HEK293T (cell line): ENCODE results near the gene PELI3.
"Not testable (repeated sequence)": the region's sequence is repeated elsewhere in the genome, so short reads cannot be mapped to it uniquely, and the experiment has no call there.

Experiments used
- CTCF ChIA-PET: fragments of 350-600 bp; formaldehyde crosslinking; extraction: SDS; loops from one replicate; lab custom pipeline; 2021; ENCODE audit warnings: antibody characterized with exemption, inconsistent platforms; lab: Yijun Ruan, JAX
- POLR2A ChIA-PET: fragments of 350-600 bp; formaldehyde crosslinking; extraction: SDS; loops from one replicate; lab custom pipeline; 2020; ENCODE audit warnings: antibody characterized with exemption, inconsistent platforms; lab: Yijun Ruan, JAX
- DNase-seq: peaks from one replicate; pipeline ENCODE4 v3.0.0; 2012; ENCODE audit warnings: mixed read lengths; ENCODE audit errors: extremely low spot score
- ARNT ChIP-seq: fragments of 450-650 bp; IDR thresholded peaks from 2 replicates; pipeline ENCODE4 v1.6.1; 2017; ENCODE audit warnings: mild to moderate bottlenecking
- BHLHE40 ChIP-seq: fragments of 450-650 bp; IDR thresholded peaks from 2 replicates; pipeline ENCODE4 v1.6.1; 2016; ENCODE audit warnings: mild to moderate bottlenecking, moderate library complexity, borderline replicate concordance
- CTBP1 ChIP-seq: fragments of 450-650 bp; IDR thresholded peaks from 2 replicates; pipeline ENCODE4 v1.6.1; 2016; ENCODE audit warnings: borderline replicate concordance
- ELF4 ChIP-seq: fragments of 450-650 bp; IDR thresholded peaks from 2 replicates; pipeline ENCODE4 v1.6.1; 2017; ENCODE audit warnings: antibody characterized with exemption
- FOXA1 ChIP-seq: fragments of 450-650 bp; IDR thresholded peaks from 2 replicates; pipeline ENCODE4 v1.6.1; 2016; ENCODE audit warnings: mild to moderate bottlenecking
- FOXK2 ChIP-seq: fragments of 450-650 bp; IDR thresholded peaks from 2 replicates; pipeline ENCODE4 v1.6.1; 2016; ENCODE audit warnings: mild to moderate bottlenecking
- FOXM1 ChIP-seq: fragments of 450-650 bp; IDR thresholded peaks from 2 replicates; pipeline ENCODE4 v1.6.1; 2017; ENCODE audit warnings: mild to moderate bottlenecking, borderline replicate concordance
- HDGF ChIP-seq: fragments of 450-650 bp; IDR thresholded peaks from 2 replicates; pipeline ENCODE4 v1.6.1; 2017; ENCODE audit warnings: antibody characterized with exemption, borderline replicate concordance
- L3MBTL2 ChIP-seq: fragments of 450-650 bp; conservative IDR thresholded peaks from 2 replicates; pipeline ENCODE4 v1.6.1; 2016; ENCODE audit warnings: mild to moderate bottlenecking
- LEF1 ChIP-seq: fragments of 450-650 bp; IDR thresholded peaks from 2 replicates; pipeline ENCODE4 v1.6.1; 2017; ENCODE audit warnings: mild to moderate bottlenecking, borderline replicate concordance
- NFRKB ChIP-seq: fragments of 450-650 bp; IDR thresholded peaks from 2 replicates; pipeline ENCODE4 v1.6.1; 2016; ENCODE audit warnings: mild to moderate bottlenecking, moderate library complexity
- SP1 ChIP-seq: fragments of 450-650 bp; IDR thresholded peaks from 2 replicates; pipeline ENCODE4 v1.6.1; 2017
- SUZ12 ChIP-seq: fragments of 450-650 bp; IDR thresholded peaks from 2 replicates; pipeline ENCODE4 v1.6.1; 2016; ENCODE audit warnings: mild to moderate bottlenecking
- TARDBP ChIP-seq: fragments of 450-650 bp; IDR thresholded peaks from 2 replicates; pipeline ENCODE4 v1.6.1; 2016
- ZNF384 ChIP-seq: fragments of 450-650 bp; IDR thresholded peaks from 2 replicates; pipeline ENCODE4 v1.6.1; 2016
- TF ChIP-seq, protein P1 (sequence below): fragments of 450-650 bp; IDR thresholded peaks from 2 replicates; pipeline ENCODE4 v1.6.1; 2016

PELI3 gene

DNA sequence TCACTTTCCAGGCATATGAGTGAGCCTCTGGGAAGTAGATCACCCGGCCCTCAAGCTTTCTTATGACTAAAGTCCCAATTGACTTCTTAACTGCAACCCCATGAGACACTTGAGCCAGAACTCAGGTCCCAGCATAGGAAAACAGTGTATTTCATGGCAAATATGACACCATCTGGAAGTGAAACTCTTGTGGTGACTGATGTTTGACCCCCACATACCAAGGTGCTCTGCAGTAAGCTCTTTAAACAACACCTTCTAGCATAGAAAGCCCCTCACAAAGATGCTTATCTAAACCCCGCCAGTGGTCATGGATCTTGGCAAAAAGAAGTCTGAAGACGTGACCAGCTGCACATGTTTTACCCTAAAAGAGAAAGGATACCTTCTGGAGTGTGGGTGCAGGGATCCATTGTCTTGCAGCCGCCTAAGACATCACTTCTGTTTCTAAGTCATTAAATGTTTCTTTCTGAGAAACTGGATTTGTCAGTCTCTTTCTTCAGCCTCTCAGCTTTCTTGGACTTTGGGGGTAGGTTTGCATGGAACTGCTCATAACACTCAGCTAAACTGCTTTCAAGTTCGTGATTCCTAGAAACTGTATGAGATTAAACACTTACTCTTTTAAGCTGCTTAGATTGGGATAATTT is 7.4 kb upstream of the PELI3 start:
- ChIA-PET POLR2A (interaction anchor here (1.0 kb wide), 1 partner anchor 20 kb away, joined by 3 read pairs; the partner anchor contains the start of gene MRPL11), CTCF (interaction anchor here (1.3 kb wide), 1 partner anchor 20 kb away, joined by 6 read pairs; the partner anchor contains the start of gene MRPL11)
- DNase-seq, result no peak
- TF ChIP-seq, protein P1, sequence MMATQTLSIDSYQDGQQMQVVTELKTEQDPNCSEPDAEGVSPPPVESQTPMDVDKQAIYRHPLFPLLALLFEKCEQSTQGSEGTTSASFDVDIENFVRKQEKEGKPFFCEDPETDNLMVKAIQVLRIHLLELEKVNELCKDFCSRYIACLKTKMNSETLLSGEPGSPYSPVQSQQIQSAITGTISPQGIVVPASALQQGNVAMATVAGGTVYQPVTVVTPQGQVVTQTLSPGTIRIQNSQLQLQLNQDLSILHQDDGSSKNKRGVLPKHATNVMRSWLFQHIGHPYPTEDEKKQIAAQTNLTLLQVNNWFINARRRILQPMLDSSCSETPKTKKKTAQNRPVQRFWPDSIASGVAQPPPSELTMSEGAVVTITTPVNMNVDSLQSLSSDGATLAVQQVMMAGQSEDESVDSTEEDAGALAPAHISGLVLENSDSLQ, result no peak
- TF ChIP-seq SUZ12, result no peak
- TF ChIP-seq ZNF384, result no peak
- no peak for TF ChIP-seq BHLHE40
- TF ChIP-seq TARDBP, result no peak
- TF ChIP-seq FOXK2, result no peak
- TF ChIP-seq CTBP1, result no peak
- no peak for TF ChIP-seq L3MBTL2
- no peak for TF ChIP-seq SP1
- no peak for TF ChIP-seq ARNT
- no peak for TF ChIP-seq HDGF
- no peak for TF ChIP-seq FOXM1
- no peak for TF ChIP-seq FOXA1
- no peak for TF ChIP-seq NFRKB
- TF ChIP-seq ELF4, result no peak
- no peak for TF ChIP-seq LEF1

DNA sequence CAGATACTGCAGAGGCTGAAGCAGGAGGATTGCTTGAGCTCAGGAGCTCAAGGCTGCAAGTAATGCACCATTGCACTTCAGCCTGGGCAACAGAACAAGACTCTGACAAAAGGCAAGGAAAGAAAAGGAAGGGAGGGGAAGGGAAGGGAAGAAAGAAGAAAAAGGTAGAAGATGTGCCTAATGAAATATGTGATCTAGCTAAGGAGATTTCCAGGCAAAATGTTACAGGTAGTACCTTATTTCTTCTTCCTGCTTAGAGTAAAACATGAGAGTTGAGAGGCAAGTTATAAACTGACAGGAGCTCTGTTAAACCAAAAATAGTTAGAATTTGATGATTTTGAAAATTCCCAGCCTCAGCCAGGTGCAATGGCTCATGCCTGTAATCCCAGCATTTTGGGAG is 4.7 kb upstream of the PELI3 start:
- DNase-seq, result no peak
- ChIA-PET POLR2A (no interaction called here), CTCF (no interaction called here)
- TF ChIP-seq FOXK2, result no peak
- no peak for TF ChIP-seq NFRKB
- no peak for TF ChIP-seq TARDBP
- TF ChIP-seq FOXA1, result no peak
- TF ChIP-seq SP1, result no peak
- TF ChIP-seq L3MBTL2, result no peak
- TF ChIP-seq ARNT, result no peak
- no peak for TF ChIP-seq LEF1
- no peak for TF ChIP-seq SUZ12
- no peak for TF ChIP-seq CTBP1
- TF ChIP-seq HDGF, result no peak
- TF ChIP-seq BHLHE40, result no peak
- TF ChIP-seq ZNF384, result no peak

DNA sequence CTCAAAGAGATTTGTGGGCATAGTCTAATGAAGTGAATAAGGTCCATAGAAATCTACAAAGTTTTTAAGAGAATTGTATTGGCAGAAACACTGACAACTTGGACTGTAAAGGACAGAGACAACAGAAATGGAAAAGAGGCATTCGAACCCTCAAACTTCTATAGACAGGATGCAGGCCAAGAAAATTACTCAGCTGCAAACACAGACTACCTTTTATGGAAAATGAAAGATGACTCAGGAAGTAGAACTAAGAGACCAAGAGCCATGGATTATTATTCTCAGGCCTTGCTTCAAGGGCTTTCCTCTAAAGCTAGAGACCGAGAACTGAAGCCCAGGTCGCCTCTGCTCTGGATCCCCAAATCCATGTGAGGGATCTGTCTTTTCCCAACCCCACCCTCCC is 3.8 kb upstream of the PELI3 start:
- CTCF ChIA-PET, result no interaction called here
- DNase-seq, result no peak
- TF ChIP-seq FOXM1 (no peak), BHLHE40 (no peak), ARNT (no peak), TARDBP (no peak), NFRKB (no peak), ZNF384 (no peak), L3MBTL2 (no peak), HDGF (no peak), CTBP1 (no peak), ELF4 (no peak), SP1 (no peak)
- TF ChIP-seq, protein P1, result no peak
- POLR2A ChIA-PET, result no interaction called here

DNA sequence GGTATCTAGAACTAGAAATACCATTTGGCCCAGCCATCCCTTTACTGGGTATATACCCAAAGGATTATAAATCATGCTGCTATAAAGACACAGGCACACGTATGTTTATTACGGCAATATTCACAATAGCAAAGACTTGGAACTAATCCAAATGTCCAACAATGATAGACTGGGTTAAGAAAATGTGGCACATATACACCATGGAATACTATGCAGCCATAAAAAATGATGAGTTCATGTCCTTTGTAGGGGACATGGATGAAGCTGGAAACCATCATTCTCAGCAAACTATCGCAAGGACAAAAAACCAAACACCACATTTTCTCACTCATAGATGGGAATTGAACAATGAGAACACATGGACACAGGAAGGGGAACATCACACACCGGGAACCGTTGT is 2.6 kb upstream of the PELI3 start:
- POLR2A ChIA-PET, CTCF ChIA-PET: not testable (repeated sequence)

DNA sequence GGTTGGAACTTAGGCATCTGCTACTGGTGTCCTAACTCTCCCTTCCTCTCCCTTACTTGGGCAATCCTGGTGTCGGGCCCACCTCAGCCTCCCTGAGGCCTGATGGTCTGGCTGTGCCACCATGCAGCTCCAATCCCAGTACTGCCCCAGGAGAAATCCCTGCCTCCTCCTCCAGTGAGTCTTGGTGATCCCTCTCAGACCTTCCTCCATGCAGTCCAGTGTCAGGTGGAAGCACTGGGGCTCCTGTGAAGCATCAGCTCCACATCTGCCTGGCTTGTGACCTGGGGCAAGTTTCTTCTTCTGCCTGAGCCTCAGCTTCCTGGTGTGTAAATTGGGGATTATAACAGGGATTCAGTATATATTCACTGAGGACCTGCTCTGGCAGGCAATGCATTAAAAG is 1.8 kb upstream of the PELI3 start:
- no peak for DNase-seq
- CTCF ChIA-PET, result interaction anchor here (0.7 kb wide), 1 partner anchor 14 kb away, joined by 5 read pairs; no protein-coding TSS in a partner anchor
- no peak for TF ChIP-seq CTBP1
- TF ChIP-seq, protein P1, result no peak
- POLR2A ChIA-PET, result interaction anchor here (0.8 kb wide), 1 partner anchor 15 kb away, joined by 4 read pairs; the partner anchor contains the start of gene DPP3

More for the DNA sequence above, 2.6 kb upstream of the PELI3 start:
- DNase-seq, result not testable (repeated sequence)

DNA sequence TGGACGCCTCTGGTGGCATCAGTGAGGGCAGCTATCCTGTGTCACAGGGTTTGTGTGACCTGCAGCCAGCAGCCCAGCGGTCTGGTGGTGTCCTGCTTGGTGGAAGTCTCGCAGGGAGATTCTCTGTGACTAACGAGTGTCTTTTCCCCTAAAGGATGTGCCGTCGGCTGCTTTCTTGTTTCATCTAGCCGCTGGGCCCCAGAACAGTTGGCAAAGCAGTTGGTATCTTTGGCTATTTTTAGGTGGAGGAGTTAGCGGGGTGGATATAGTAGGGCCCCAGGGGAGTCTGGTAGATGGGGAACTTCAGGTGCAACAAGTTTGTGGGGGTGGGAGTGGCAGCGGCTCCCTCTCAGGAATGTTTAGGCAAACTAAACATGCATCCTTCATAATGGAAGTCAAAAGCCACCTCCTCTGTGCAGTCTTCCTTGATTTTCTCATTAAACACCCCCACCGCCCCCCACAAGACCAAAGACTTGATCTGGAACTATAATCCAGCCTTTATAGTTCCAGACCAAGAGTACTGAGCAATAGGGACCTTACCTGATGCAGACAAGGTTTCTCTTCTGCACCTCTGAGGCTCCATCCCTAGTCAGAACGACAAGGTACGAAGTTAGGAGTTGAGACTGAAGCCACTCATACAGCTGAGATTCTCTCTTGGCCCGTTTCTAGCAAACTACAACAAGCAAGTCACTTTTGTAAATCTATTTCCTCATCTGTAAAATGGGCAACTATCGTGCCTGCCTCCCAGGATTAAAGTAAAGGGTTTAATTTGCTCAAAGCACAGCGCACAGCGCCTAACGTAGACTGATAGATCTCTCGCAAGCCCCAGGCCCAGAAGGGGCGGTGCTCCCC is 1.1 kb upstream of the PELI3 start:
- no peak for DNase-seq
- ChIA-PET POLR2A (interaction anchor here (0.8 to 1.7 kb wide), 4 partner anchors 14 to 27 kb away, joined by 3 to 11 read pairs (median 6); partner anchors contain the start of genes DPP3 and MRPL11), CTCF (interaction anchor here (0.7 kb wide), 1 partner anchor 13 kb away, joined by 5 read pairs; no protein-coding TSS in a partner anchor)
- TF ChIP-seq NFRKB, result no peak
- no peak for TF ChIP-seq CTBP1
- no peak for TF ChIP-seq ELF4
- no peak for TF ChIP-seq FOXM1
- TF ChIP-seq LEF1, result no peak
- TF ChIP-seq TARDBP, result no peak
- no peak for TF ChIP-seq L3MBTL2
- no peak for TF ChIP-seq ARNT
- TF ChIP-seq ZNF384, result no peak
- TF ChIP-seq SUZ12, result no peak
- TF ChIP-seq FOXK2, result no peak
- TF ChIP-seq, protein P1, result no peak
- no peak for TF ChIP-seq FOXA1
- TF ChIP-seq SP1, result no peak
- TF ChIP-seq BHLHE40, result no peak
